WI38 (cell line): ENCODE data around the gene PDE4B.

Experiments used
- H3K4me3 ChIP-seq: 2 replicates; pipeline ENCODE4 v1.5.1; 2011; ENCODE audit warnings: low read depth, mild to moderate bottlenecking, control low read depth, low read length
- CTCF ChIP-seq: IDR thresholded peaks from 2 replicates; pipeline ENCODE4 v1.5.1; 2012; ENCODE audit warnings: low read depth, mild to moderate bottlenecking, control low read depth, low read length

The PDE4B gene

GRCh38 chr1:66290761-66291530 lies 498.3 kb downstream of the PDE4B start:
- H3K4me3 ChIP-seq: no peak overlapping the region
- no peak for TF ChIP-seq CTCF

GRCh38 chr1:66291531-66291864 lies 498.8 kb downstream of the PDE4B start:
- no peak for TF ChIP-seq CTCF
- no peak overlapping the region for H3K4me3 ChIP-seq

GRCh38 chr1:66292305-66292704 lies 499.6 kb downstream of the PDE4B start:
- no peak overlapping the region for H3K4me3 ChIP-seq

GRCh38 chr1:66292944-66293343 lies 500.2 kb downstream of the PDE4B start:
- H3K4me3 ChIP-seq: no peak overlapping the region
- TF ChIP-seq CTCF: no peak

More at GRCh38 chr1:66292305-66292704, 499.6 kb downstream of the PDE4B start:
- no peak for TF ChIP-seq CTCF

GRCh38 chr1:66294707-66295370 lies 502.1 kb downstream of the PDE4B start:
- no peak overlapping the region for H3K4me3 ChIP-seq
- TF ChIP-seq CTCF: no peak

GRCh38 chr1:66295803-66296202 lies 503.1 kb downstream of the PDE4B start:
- no peak for TF ChIP-seq CTCF
- H3K4me3 ChIP-seq: no peak overlapping the region

- H3K4me3 ChIP-seq: no peak overlapping the region
- TF ChIP-seq CTCF: no peak
Measured at GRCh38 chr1:66296370-66296769, 503.7 kb downstream of the PDE4B start.
